Measurements from ENCODE around the gene FKBP1A. TPM values are rescaled to one million over a fixed set of nuclear protein-coding genes. Genes with fewer than 3 reads are reported as not detected.
"Not testable (repeated sequence)": the region's sequence is repeated elsewhere in the genome, so short reads cannot be mapped to it uniquely, and the experiment has no call there.

Gene FKBP1A
- total and polyA plus RNA-seq, 7 donors, result 71.7 to 515 (median 118) TPM

GRCh38 chr20:1345756-1346093 is 47.1 kb downstream of the FKBP1A start:
- no peak overlapping the region for H3K4me3 ChIP-seq
- intact Hi-C loops (cut with DNase I), result no loop called here
- WGBS, 2 donors, result 24 to 72% methylated on average over 1 of the region's 1 CpG
- no peaks in the 10 kb centered on the region for H3K4me1 ChIP-seq
- H3K36me3 ChIP-seq, result no peaks in the 10 kb centered on the region
- TF ChIP-seq EP300 (IDR thresholded peaks at IDR 0.05) (no peak), POLR2A (IDR thresholded peaks at IDR 0.05) (no peak), POLR2AphosphoS5 (IDR thresholded peaks at IDR 0.05) (no peak)
- TF ChIP-seq, protein P1, sequence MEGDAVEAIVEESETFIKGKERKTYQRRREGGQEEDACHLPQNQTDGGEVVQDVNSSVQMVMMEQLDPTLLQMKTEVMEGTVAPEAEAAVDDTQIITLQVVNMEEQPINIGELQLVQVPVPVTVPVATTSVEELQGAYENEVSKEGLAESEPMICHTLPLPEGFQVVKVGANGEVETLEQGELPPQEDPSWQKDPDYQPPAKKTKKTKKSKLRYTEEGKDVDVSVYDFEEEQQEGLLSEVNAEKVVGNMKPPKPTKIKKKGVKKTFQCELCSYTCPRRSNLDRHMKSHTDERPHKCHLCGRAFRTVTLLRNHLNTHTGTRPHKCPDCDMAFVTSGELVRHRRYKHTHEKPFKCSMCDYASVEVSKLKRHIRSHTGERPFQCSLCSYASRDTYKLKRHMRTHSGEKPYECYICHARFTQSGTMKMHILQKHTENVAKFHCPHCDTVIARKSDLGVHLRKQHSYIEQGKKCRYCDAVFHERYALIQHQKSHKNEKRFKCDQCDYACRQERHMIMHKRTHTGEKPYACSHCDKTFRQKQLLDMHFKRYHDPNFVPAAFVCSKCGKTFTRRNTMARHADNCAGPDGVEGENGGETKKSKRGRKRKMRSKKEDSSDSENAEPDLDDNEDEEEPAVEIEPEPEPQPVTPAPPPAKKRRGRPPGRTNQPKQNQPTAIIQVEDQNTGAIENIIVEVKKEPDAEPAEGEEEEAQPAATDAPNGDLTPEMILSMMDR (IDR thresholded peaks at IDR 0.05), result no peak
- peaks cover 0 to 4% (median 0%) of the 10 kb centered on the region in 4 donors for H3K9me3 ChIP-seq
- H3K27ac ChIP-seq, result no peak overlapping the region
- DNase-seq, result no peak
- no peaks in the 10 kb centered on the region for H3K27me3 ChIP-seq

GRCh38 chr20:1345030-1345755 is 47.7 kb downstream of the FKBP1A start:
- WGBS, 2 donors, result 85 to 93% methylated on average over 4 of the region's 4 CpGs
- no peak overlapping the region for H3K27ac ChIP-seq

DNA sequence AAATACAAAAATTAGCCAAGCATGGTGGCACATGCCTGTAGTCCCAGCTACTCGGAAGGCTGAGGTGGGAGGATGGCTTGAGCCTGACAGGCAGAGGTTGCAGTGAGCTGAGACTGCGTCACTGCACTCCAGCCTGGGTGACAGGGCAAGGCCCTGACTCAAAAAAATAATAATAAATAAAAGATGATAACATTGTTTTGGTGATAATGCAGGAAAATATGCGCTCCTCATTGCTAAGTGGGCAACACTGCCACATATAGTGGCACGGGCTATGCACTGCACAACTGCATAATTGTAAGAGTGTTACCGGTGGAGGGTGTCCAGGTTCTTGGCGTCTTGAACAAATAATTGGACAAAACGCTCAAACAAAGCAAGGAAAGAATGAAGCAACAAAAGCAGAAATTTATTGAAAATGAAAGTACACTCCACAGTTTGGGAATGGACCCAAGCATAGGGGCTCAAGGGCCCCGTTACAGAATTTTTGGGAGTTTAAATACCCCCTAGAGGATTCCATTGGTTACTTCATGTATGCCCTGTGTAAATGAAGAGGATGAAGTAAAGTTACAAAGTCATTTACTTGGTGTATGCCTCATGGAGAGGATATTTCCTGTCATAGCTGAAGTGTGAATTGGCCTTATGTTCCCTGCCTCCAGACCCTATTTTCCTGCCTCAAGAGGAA is 49.3 kb downstream of the FKBP1A start:
- 94% methylated on average over 8 of the region's 8 CpGs for WGBS, 2 donors
- H3K27ac ChIP-seq; H3K36me3 ChIP-seq; H3K4me1 ChIP-seq; intact Hi-C loops (cut with DNase I); H3K27me3 ChIP-seq; H3K9me3 ChIP-seq; H3K4me3 ChIP-seq; DNase-seq: not testable (repeated sequence)

More at GRCh38 chr20:1345030-1345755, 47.7 kb downstream of the FKBP1A start:
- Histone ChIP-seq H3K27me3 (no peaks in the 10 kb centered on the region), H3K4me3 (no peak overlapping the region), H3K36me3 (no peaks in the 10 kb centered on the region), H3K9me3 (peaks cover 0 to 4% (median 0%) of the 10 kb centered on the region in 4 donors), H3K4me1 (no peaks in the 10 kb centered on the region)
- intact Hi-C loops (cut with DNase I), result no loop called here
- no peak for DNase-seq
- TF ChIP-seq POLR2A (IDR thresholded peaks at IDR 0.05), result no peak
- TF ChIP-seq, protein P1 (IDR thresholded peaks at IDR 0.05), result no peak
- TF ChIP-seq EP300 (IDR thresholded peaks at IDR 0.05), result no peak
- no peak for TF ChIP-seq POLR2AphosphoS5 (IDR thresholded peaks at IDR 0.05)

DNA sequence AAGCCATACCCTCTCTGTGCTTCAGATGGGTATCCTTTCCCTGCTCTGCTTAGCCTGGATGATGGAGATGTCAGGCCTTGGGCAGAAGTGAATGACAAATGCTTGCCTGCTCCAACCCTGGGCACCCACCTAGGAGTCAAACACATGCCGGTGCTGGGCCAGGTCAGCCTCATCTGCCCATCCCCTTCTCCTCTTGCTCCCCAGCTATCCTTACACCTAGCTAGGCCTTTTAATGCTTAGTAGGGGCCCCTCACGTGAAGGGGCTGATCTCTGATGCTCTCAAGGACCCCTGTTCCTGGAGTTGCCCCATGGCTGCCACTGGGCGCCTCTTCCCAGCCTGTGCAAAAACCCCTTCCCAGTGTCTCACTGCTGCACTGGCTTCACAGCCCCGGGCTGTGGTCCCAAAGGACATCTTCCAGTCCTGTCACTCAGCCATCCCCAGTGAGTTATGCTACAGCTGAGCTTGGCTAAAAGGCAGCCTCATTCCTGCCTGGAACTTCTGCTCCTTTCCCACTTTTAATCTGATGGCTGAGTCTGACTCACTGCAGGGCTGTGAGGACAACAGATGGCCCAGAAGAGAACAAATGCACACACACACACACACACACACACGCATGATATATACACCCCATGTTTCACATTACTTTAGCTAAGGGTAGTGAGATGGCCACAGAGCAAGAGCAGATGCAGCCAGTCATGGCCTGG is 51.1 kb downstream of the FKBP1A start:
- peaks cover 0 to 11% (median 8%) of the 10 kb centered on the region in 4 donors for H3K4me1 ChIP-seq
- intact Hi-C loops (cut with DNase I), result no loop called here
- TF ChIP-seq, protein P1 (IDR thresholded peaks at IDR 0.05), result no peak
- TF ChIP-seq POLR2AphosphoS5 (IDR thresholded peaks at IDR 0.05) (no peak), POLR2A (IDR thresholded peaks at IDR 0.05) (no peak), EP300 (IDR thresholded peaks at IDR 0.05) (no peak)
- no peak for DNase-seq
- 91 to 92% methylated on average over 5 of the region's 5 CpGs for WGBS, 2 donors
- no peaks in the 10 kb centered on the region for H3K36me3 ChIP-seq
- no peaks in the 10 kb centered on the region for H3K27me3 ChIP-seq
- no peak overlapping the region for H3K27ac ChIP-seq
- no peak overlapping the region for H3K4me3 ChIP-seq
- H3K9me3 ChIP-seq, result no peaks in the 10 kb centered on the region

DNA sequence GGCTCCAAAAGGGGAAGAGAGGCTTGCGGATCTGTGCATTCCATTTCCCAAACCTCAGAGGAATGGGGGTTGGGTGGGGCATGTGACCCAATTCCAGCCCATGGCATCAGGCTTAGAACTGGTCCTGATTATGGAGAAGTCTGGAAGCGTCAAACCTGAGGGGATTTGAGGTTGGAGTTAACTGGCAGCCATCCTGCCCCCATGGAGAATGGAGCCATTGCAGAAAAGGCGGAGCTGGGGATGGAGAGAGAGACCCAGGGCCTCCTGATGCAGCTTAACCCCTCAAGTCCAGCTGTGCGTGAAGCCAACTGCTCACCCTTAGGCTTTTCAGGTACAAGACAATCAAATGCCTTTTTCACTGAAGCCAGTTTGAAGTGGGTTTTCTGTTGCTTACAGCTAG is 54.1 kb downstream of the FKBP1A start:
- intact Hi-C loops (cut with DNase I), result no loop called here
- no peak for DNase-seq
- peak overlapping the region in 1 of 4 donors; percentile 65 for H3K27ac ChIP-seq
- H3K4me1 ChIP-seq, result peaks cover 0 to 13% (median 10%) of the 10 kb centered on the region in 4 donors
- WGBS, 2 donors, result 93 to 97% methylated on average over 4 of the region's 4 CpGs
- no peaks in the 10 kb centered on the region for H3K36me3 ChIP-seq
- TF ChIP-seq EP300 (IDR thresholded peaks at IDR 0.05), result no peak
- no peak for TF ChIP-seq POLR2AphosphoS5 (IDR thresholded peaks at IDR 0.05)
- no peak for TF ChIP-seq POLR2A (IDR thresholded peaks at IDR 0.05)
- TF ChIP-seq, protein P1 (IDR thresholded peaks at IDR 0.05), result no peak
- no peaks in the 10 kb centered on the region for H3K9me3 ChIP-seq
- H3K27me3 ChIP-seq, result no peaks in the 10 kb centered on the region
- H3K4me3 ChIP-seq, result no peak overlapping the region

Measured in sigmoid colon (tissue), 7 donors.